Activated T-cell treated with anti-CD3 and anti-CD28 coated beads for 24 hours (primary cell): Measurements from ENCODE around the gene GOLT1A.
"Not testable (repeated sequence)": the region's sequence is repeated elsewhere in the genome, so short reads cannot be mapped to it uniquely, and the experiment has no call there.

Experiments
- DNase-seq: peaks from one replicate; pipeline ENCODE4 v3.0.0-alpha.2; 2020; ENCODE audit warnings: low read depth

The GOLT1A gene

DNA sequence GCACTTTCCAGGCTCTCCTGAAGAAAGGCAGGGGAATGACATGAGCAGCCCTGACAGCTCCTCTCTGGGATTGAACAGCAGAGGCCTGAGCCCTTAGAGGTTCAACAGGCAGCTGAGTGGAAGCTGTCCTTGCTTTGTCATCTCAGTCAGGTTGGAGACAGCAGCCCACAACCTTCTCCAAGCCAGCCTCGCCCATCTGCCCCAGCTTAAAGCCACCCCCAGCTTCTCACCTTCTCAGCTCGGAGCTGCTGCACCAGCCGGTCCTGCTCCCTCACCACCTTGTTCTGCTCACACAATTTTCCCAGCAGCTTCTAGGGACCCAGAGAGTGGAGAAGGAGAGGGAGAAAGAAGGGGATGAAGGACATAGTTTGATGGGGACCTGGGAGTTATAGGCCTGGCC lies 35.2 kb upstream of the GOLT1A start:
- DNase-seq, result no peak

DNA sequence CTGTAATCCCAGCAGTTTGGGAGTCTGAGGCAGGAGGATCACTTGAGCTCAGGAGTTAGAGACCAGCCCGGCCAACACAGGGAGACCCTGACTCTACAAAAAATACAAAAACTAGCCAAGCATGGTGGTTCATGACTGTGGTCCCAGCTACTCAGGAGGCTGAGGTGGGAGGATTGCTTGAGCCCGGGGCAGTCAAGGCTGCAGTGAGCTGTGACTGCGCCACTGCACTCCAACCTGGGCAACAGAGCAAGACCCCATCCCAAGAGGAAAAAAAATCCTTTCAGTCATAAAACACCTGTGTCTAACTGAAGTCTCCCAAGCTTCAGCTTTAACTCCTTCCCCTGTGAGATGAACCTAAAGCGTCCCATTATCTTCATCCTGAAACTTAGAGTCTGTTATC lies 33.1 kb upstream of the GOLT1A start:
- DNase-seq, result no peak

DNA sequence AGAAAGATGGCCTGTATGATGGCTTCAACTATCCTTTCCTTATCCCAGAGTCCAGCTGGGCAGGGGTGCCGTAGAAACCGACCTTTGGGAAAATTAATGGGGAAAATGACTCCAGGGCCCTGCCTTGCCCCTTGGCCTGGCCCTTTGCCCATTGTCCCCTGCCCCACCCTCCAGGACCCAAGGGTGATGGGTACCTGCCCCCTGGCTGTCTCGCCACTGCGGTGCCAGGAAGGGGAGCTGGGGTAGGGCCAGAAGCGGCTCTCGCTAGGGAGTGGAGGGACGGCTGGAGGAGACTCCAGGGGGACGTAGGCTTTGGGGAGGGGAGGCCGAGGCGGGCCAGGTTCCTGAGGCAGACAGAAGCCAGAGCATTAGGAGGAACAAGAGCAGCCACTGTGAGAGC lies 29.1 kb upstream of the GOLT1A start:
- no peak for DNase-seq

DNA sequence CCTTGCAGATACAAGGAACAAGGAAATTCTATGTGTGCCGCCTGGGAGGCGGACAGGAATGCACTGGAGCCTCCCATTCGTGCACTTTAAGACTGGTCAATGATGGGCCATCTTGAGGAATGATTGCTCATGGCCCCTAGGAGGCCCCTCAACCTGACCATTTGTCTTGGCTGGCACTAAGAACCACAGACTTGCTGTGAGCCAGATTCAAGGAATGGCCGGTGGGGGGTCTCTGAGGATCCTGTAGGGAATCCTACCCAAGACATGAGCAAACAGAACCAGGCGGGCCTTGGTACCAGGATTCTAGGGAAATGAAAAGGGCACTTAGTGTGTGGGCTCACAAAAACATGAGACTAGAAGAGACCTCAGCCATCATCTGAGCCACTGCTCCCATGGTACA lies 28.1 kb upstream of the GOLT1A start:
- DNase-seq, result no peak

DNA sequence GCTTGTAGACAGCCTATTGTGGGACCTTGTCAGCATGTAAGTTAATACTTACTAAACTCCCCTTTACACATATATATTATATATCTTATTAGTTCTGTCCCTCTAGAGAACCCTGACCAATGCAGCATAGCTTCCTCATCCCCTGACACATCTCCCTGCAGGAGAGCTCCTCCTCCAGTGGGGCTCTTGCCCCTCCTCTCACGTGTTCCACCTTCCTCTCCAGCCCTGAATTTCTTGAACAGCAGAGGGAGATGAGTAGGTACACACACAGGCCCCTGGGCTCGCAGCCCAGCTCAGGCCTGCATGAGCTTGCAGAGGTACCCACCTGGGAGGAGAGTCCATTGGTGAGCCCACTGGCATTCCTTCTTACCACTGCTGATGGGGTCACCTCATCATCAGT lies 27.3 kb upstream of the GOLT1A start:
- DNase-seq, result no peak

DNA sequence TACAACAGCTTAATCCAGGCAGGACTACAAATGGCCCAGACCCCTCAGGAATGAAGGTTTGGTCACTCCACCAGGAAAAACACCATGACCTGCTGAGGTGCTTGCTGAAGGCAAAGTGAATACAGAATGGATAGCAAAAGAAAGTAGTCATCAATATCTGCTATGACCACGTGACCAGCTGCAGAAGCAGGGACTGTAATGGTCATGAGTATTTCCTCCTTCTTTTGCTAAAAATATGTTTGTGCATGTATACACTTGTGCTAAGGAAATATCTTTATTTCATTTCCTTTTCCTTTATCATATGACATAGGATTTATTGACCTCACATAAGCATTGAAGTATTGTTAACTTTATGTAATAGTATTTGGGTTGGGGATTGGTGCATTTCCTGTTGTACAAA lies 26.4 kb upstream of the GOLT1A start:
- no peak for DNase-seq

DNA sequence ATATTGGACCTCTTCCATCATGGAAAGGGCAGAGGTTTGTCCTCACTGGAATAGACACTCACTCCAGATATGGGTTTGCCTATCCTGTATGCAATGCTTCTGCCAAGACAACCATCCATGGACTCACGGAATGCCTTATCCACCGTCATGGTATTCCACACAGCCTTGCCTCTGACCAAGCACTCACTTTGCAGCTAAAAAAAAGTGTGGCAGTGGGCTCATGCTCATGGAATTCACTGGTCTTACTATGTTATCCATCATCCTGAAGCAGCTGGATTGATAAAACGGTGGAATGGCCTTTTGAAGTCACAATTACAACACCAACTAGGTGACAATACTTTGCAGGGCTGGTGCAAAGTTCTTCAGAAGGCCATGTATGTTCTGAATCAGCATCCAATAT lies 25.6 kb upstream of the GOLT1A start:
- not testable (repeated sequence) for DNase-seq

DNA sequence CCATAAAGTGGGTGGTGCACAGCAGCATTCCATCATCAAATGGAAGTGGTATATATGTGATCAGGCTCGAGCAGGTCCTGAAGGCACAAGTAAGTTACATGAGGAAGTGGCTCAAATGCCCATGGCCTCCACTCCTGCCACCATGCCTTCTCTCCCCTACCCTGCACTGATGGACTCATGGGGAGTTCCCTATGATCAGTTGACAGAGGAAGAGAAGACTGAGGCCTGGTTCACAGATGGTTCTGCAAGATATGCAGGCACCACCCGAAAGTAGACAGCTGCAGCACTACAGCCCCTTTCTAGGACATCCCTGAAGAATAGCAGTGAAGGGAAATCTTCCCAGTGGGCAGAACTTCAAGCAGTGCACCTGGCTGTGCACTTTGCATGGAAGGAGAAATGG lies 24.7 kb upstream of the GOLT1A start:
- not testable (repeated sequence) for DNase-seq

DNA sequence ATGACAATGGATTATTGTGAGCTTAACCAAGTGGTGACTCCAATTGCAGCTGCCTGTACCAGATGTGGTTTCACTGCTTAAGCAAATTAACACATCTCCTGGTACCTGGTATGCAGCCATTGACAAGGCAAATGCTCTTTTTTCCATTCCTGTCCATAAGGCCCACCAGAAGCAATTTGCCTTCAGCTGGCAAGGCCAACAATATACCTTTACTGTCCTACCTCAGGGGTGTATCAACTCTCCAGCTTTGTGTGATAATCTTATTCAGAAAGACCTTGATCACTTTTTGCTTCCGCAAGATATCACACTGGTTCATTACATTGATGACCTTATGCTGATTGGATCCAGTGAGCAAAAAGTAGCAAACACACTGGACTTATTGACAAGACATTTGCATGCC lies 23.7 kb upstream of the GOLT1A start:
- not testable (repeated sequence) for DNase-seq

DNA sequence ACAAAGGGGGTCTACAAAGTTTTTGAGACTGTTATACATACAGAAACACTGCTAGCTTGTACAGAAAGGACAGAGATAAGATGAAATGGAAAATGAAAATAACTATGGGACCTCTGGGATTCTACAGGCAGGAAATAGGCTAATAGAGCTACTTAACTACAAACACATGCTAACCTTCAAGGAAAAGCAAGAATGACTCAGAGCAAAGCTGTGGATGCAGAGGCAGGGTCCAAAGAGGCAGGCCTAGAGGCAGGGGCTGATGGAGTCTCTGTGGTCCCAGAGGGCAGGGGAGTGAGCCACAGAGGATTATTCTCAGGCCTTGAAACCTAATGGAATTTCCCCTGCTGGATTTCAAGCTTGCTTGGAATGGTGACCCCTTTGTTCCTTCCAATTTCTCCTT lies 18.7 kb upstream of the GOLT1A start:
- DNase-seq, result no peak

DNA sequence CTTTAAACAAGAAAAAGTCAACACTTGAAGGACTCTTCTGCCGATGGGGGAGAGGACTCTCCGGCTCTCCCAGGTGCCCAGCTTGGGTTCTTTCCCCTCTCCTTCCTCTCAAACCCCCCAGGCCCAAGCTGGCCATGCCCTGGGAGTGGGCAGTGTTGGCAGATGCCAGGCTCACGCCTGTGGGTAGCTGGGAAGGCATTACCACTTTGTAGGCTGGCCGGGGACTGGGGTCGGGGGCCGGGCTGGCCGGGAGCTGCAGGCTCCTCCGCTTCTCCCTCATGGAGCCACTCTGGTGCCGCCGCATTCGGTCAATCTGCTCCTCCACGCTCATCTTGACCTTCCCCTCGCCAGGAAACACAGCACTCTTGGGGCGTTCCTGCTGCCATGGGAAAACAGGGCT lies 16.4 kb upstream of the GOLT1A start:
- no peak for DNase-seq

DNA sequence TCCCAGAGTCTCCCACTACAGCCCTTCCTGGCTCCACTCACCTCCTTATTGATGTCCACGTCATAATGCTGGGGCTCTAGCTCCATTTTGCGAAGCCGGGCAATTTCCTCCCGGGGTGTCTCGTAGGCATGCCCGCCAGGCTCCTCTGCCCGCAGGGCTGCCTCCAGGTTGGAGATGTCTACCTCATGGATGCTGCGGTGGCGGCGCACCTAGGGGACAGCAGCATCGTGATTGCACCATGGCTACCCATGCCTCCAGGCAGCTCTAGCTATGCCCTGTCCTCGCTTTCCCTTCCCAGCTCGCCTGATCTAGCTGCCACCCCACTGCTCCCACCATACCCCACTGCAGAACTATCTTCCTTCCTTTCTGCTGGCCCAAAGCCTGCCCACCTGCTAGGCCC lies 15.1 kb upstream of the GOLT1A start:
- DNase-seq, result no peak

DNA sequence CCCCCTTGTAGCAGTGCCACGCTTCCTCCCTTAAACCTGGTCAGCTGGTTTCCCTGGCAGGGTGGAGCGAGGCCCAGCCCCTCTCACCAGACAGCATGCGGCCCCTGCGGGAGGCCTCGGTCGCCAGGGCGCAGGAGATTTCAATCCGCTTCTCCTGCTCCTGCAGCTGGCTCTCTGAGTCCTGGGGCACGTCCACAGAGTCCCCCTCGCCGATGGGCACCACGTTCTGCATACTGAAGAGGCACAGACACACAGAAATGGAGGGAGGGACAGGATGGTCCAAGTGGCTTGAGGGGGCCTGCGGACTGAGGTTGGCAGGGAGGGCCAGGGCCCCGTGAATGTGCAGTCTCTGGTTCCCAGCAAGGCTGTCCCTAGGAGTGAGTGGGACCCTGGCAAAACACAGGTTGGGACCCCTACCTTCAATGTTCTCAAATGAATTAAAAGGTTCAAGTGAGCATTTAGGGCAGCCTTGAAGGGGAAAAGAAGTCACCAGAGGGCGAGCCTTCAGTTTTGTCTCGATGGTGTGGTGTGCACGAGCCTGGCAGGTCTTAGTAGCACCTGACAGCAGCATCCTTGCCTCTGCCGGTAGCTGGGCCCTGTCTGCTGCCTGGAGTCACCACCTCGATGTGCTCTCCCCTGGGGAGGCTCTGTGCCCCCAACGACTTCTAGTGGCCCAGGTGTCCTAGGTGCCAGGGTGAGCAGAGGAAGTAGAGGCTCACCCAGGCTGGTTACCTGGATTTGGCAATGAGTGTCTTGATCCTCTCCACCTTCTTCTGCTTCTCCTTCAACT lies 14.4 kb upstream of the GOLT1A start:
- DNase-seq, result no peak

DNA sequence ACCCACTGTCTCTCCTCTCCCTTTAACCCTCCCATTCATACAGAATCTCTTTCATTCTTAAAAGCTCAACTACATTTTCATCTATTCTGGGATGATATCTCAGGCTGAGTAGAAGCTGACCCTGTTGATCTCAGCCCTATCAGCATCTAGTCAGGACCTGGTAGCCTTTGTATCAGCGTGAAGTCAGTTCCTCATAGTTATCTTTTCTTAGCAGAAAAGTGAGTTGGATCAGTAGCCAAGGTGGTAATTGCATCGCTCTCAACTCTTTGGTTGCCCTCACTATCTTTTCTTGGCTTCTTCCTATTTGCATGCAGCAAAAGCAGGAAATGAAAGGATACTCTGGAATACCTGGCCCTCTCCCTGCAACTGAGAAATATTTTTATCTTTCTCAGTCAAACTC lies 13.6 kb upstream of the GOLT1A start:
- DNase-seq, result no peak

DNA sequence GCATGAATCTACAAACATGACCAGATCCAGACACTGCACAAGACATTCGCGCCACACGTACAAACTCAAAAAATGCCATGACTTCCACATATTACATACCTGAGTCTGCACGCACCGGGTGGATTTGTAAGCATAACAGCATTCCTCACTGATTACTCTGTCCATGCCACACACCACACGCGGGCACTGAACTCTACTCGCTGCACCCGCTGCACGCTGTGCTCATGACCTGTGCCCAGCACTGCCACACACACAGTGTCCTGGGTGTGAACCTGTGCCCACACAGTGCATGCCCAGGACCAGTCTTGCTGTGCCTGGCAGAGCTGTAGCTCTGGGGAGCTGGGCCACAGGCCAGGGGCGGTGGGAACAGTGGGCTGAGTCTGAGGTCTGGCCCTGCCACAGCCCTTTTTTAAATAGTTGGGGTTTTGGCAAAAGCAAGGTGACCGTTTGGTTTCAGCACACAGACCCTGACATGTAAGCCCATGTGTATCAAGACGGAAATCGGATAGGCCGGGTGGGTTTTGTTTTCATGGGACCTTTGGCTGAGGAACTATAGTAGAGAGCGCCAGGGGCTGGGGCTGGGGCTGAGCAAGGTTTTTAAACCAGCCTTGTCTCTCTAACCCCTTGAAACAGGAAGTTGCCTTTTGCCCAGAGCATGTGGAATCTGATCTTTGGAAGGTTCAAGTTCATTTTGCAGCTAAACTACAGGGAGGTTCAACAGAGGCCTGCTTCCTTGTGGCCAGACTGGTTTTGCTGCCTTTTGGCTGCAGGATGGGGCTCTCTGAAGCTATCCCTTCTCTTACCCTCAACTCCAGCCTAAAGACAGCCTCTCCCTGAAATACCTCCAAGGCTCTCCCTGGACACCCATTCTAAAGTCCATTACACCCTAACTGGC lies 12.3 kb upstream of the GOLT1A start:
- no peak for DNase-seq

DNA sequence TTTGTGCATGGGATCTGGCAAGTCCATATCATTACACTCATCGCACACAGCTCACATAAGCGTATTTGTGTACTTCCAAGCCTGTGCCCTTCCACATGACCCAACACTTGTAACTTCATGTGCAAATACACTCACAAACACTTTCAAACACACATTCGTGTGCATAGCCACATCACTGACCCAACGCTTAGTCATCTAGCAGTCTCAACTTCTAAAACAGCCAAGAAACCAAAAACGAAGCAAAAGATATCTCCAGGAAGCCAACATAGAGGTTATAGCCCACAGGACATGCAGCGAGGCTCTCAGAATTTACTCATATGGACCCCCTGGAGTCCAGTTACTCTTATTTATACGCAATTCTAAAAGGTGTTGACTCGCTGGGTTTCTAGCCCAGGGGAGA lies 10.9 kb upstream of the GOLT1A start:
- DNase-seq, result no peak

DNA sequence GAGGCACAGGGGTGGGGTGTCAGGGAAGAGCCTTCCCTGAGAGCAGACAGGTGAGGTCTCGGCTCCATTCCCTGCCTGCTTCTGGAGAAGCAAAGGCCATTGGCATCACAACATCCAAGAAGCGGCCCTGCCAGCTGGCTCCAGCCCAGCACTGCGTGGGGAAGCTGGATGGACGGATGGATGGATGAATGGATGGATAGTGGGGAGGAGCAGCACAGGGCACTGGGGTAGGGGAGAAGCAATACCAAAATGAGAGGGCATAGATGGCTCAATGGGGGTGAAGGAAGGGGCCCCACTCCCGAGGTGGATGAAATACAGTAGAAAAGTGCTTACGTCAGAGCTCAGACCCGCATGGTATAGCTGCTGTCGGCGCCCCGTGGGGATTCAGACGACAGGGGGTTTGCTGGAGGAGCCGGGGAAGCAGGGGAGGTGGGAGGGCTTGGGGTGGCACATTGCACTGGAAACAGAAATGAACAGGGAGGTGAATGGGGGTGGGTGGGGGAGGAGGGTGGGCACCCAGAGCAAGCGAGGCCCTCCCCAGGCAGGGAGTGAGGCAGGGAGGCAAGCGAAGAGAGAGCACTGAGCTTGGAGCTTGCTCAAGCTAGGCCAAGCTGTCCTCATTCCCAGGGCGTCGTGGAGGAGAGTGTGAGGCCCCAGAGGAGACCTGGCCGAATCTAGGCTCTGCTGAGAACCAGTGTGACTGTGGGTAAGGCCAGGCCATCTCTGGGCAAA lies 9.5 kb upstream of the GOLT1A start:
- no peak for DNase-seq

DNA sequence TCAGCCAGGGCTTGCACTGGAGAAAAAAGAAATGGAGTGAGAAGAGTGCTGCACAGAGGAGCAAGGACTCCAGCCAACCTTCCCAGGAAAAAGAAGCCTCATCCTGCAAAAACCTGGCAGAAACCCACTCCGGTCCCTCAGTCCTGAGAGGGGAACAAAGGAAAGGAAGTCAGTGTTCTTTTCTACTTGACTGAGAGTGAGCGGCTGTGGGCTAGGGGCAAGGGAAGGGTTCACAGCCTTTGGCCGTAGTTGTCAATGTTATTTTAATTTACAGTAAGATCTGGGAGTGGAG lies 8.9 kb upstream of the GOLT1A start:
- DNase-seq, result no peak

DNA sequence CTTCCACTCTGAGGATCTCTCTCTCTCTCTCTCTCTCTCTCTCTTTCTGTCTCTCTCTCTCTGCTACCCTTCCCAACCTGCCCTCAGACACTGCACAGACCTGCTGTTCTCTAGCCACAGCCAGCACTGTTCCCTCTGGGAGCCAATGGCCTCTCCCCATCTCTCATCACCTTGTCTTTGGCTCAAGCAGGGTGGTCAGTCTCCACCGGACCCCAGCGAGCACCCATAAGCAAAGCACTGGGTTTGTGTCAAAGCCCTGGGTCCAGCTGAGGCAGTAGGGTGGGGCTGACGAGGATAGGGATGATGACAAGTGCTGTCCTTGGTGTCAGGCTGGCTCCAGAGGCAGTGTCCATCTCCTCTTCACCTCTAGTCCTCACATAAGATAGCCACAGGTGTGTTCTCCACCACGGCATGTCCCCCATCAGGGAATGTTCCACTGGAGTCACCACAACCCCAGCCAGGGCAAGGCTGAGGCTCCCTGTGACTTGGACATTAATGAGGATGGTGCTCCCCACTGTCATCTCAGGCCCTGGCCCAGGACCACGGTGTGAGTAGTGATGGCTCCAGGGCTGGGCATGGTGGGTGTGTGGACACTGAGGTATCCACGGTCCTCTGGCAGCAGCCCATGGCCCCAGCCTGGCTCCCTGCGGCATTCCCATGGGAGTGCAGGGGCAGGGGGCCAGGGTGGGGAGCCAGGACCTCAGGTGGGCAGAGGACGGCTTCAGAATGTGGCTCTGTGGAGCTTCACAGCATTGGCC lies 8.4 kb upstream of the GOLT1A start:
- no peak for DNase-seq

DNA sequence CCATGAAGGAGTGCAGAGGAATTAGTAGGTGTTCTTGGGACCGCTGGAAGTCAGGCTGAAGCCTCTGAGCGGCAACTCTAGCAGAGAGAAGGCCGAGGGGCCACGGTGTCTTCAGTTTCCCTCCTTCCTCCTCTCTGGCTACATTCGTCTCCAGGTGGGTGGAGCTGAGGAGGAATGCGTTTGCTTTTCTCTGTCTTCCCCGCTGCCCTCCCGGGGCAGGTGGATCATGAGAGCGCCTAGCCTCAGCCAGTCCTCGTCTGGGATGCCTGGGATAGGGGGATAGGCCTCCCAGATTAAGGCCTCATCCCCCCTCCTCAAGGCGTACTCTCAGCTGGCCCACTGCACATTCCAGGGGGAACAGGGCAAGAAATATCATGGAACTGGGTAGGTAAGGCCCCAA lies 7.5 kb upstream of the GOLT1A start:
- no peak for DNase-seq

DNA sequence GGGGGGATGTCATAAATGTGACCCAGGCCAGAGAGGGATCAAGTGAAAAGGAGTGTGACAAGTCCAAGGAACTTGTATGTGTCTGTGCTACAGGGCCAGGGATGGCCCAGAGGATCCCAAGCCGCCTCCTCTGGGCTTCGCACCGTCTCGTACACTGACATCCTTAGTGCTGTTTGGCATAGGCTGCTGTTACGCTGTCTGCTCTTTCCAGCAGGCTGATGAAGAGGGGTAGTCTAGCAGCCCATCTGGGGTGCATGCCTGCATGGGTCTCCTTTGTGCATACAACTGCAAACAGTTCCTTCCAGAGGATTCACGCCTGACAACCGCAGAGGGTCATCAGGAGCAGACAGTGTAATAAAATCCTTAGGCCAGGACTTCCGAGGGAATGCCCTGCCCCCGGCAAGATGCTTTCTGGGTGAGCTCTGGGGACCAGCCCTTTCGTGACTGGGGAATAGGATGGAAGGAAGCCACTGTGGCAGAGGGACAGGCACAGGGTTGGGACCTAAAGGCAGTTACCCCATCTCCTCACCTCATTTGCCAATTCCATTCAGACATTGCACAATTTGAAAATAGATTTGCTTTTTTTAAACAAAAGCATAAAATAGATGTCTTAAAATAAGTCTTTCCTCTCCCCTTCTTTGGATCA lies 6.3 kb upstream of the GOLT1A start:
- DNase-seq, result no peak

DNA sequence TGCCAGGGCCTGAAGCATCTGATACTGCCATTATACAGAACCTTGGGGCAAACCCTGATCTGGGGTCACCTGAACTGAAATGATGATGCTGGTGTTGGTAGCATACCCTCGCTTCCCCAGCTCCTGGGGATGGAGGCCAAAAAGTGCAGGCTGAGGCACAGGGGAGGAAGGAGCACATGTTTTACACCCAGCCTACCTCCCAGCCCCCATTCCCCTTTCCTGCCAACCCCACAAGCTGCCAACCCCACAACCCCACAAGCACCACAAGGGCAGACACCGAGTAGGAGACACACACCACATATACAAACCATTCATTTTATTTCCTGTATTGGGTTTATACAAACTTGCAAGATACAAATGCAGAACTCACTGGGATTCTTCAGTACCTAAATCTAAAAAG lies 4.8 kb upstream of the GOLT1A start:
- no peak for DNase-seq
